ENCODE measurements around the gene NR5A1.

NR5A1 gene

GRCh38 chr9:124506931-124507879 lies at the start of gene NR5A1:
TSS of gene NR5A1 (minus strand) at chr9:124507399. CDS start at chr9:124503395, 4,004 bp downstream.
- no peak for FAIRE-seq

GRCh38 chr9:124555043-124555442 lies 47.8 kb upstream of the NR5A1 start:
- FAIRE-seq: no peak

DNA sequence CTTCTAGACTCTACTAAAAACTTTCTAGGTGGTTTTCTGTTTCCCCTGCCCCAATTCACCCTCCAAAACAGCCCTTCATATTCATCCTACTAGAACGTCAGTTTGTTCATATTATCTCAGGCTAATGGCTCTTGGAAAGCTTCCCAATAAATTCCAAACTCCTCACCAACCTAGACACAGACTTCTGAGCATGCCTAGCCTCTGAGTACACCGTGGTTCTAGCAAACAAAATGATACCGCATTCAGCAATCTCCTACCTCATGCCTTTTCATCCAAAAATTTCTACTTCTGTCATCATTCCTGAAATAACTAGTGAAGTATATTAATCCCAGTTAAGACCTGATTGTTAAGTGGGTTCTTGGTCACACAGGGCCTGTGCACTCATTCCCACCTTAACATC lies 46.5 kb upstream of the NR5A1 start:
- FAIRE-seq: no peak

- no peak for FAIRE-seq
Measured at GRCh38 chr9:124552273-124552605, 45.0 kb upstream of the NR5A1 start.

GRCh38 chr9:124551472-124552272 lies 44.5 kb upstream of the NR5A1 start:
- FAIRE-seq: no peak

DNA sequence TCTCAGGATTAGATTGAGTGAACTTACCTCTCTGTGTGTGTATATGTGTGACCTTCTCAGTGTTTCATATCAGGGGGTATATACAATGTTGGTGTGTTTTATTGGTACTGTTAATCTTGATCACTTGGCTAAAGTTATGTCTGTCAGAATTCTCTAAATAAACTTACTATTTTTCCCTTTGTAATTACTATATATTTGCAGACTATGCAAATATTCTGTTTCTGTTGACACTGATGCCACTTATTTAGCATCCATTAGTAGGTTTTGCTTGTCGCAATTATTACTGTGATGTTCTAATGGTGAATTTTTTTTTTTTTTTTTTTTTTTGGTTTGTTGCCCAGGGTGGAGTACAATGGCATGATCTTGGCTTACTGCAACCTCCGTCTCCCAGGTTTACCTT lies 42.9 kb upstream of the NR5A1 start:
- no peak for FAIRE-seq

GRCh38 chr9:124549016-124549415 lies 41.8 kb upstream of the NR5A1 start:
- FAIRE-seq: no peak

GRCh38 chr9:124544535-124544934 lies 37.3 kb upstream of the NR5A1 start:
- FAIRE-seq: no peak

- no peak for FAIRE-seq
Measured at GRCh38 chr9:124541824-124542223, 34.6 kb upstream of the NR5A1 start.

DNA sequence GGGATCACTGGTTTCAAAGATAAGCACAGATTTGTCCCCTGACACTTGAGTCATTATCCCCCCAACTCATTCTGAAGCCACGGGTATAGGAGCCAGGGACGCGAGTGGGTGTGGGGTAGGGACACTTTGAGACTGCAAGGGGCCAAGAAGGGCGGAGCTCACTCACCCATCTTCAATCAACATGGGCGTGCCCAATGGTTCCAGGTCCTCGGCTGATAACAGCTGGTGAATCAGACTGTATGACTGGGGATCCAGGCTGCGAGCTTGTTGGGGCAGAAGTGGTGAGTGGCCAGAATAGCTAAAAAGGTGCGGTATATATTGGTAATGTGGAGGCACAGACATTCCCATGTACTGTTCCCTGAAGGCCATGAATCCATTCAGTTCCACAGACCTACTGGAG lies 30.7 kb upstream of the NR5A1 start:
- no peak for FAIRE-seq

- no peak for FAIRE-seq
Measured at GRCh38 chr9:124535846-124536245, 28.6 kb upstream of the NR5A1 start.

DNA sequence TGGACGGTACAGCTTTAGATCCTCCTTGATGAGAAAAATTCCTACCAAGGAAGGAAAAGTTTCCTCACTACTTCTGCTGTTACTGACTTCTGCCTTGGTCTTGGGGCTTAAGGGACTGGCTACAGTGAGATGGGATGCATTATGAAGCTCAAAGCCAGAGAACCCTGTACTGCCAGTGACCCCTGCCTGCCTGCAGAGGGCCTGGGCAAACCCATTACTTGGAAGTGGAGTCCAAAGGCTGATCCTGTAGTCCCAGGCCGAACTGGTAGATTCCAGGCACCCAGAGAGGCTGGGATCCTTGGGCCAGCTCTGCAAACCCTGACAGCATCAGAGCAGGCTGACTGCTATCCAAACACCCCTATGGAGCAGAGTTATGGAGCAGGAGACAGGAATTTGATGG lies 25.7 kb upstream of the NR5A1 start:
- no peak for FAIRE-seq

DNA sequence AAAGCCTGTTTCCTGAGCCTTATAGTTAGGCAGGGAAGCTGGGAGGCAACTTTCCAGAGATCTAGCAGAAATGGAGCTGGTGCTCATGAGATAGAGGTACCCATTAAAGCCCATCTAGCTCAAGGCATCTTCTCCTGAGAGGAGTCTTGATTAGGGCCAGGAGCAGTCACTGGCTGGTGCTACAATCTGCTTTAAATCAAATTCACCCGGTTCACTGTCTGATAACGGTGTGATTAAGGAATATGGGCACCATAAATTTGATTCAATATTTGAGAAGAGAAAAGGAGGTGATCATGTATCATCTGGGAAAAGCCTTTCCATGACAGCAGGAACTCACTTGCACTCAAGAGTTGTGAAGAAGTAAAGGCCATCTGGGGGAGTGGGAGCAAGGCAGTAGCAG lies 23.9 kb upstream of the NR5A1 start:
- FAIRE-seq: no peak

DNA sequence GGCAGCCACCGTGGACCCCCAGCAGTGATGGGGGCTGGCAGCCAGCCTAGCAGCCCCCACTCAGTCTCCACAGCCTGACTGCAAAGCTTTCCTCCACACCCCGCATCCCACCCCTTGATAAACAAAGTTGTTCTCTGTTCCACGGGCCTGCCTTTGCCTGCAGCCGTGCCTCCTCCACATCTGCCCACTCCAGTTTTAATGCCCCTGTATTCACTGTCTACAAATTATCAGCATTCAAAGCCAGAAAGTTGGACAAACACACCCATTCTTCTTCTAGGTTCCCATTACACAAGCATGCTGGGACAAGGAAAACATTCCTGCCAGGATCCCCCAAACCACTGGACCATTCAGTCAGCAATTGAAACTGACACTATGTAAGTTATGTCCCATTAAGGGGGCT lies 23.0 kb upstream of the NR5A1 start:
- no peak for FAIRE-seq

DNA sequence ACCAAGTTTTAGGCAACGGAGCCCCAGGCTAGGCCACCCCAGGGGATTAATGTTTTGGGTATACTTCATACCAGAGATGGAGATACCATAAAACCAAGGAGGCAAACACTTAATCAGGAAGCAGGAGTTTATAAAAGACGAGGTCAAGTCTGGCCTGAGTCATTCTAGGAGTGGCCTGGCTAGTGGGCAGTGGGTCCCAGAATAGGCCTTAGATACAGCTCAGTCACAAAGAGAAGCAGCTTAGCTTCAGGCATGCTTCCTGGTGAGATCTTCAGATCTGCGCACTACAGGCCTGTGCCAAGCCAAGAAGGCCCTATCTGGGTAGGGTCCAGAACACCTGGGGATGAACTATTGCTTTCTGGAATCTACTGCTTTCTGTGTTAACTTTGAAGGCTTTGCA lies 20.6 kb upstream of the NR5A1 start:
- no peak for FAIRE-seq

DNA sequence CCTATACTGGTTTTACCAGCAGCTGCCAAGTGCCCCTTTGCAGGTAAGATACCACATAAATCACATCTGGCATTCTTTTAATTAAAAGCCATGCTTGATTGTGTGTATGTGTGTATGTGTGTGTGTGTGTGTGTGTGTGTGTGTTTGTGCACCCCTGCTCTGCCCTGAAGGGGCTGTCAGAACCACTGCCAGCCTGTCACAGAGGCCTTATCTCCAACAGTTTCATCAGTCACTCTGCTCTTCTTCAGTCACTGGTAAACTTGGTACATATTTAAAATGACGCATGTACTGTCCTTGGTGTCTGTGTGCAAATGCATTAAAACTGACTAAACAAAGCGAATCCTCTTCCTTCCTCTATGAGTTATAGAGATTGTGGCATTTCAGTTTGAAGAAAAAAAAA lies 19.0 kb upstream of the NR5A1 start:
- no peak for FAIRE-seq

- FAIRE-seq: no peak
Measured at GRCh38 chr9:124522121-124523098, 15.2 kb upstream of the NR5A1 start.

- FAIRE-seq: no peak
Measured at GRCh38 chr9:124521142-124521541, 13.9 kb upstream of the NR5A1 start.

DNA sequence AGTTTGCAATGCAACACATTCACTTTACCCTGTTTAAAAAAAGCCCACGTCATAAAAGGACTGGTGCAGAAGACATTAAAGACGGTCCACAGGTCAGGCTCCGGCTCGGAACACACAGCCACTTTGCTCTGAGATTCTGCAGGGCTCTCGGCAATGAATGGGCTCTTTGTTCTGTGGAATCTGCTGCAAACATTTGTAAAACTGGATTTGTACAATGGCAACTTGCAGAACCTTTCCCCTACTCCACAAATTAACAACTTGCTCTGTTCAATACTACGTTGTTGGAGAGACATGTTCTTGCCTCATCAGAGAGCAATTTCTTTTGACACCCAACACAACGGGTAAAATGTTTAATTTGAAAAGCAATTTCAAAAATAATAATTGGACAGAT lies 13.0 kb upstream of the NR5A1 start:
- no peak for FAIRE-seq

DNA sequence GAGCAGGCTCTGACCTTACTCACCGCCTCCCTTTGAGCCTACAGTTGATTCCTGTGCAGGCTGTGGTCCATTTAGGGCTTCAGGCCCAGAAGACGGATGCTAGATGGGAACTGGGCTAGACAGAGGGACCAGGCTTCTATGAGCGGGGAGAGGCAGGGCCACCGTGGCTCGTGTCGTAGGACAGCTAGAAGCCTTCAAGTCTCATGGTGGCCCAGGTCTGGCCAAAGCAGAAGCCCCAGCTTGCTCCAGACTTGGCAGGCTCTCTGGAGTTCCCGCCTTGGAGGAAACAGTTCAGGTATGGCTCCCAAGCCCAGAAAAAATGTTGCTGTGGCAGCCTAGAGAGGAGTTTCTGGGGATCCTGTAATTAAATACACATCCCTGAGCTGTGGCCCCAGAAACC lies 10.9 kb upstream of the NR5A1 start:
- no peak for FAIRE-seq

- no peak for FAIRE-seq
Measured at GRCh38 chr9:124517600-124517999, 10.4 kb upstream of the NR5A1 start.

DNA sequence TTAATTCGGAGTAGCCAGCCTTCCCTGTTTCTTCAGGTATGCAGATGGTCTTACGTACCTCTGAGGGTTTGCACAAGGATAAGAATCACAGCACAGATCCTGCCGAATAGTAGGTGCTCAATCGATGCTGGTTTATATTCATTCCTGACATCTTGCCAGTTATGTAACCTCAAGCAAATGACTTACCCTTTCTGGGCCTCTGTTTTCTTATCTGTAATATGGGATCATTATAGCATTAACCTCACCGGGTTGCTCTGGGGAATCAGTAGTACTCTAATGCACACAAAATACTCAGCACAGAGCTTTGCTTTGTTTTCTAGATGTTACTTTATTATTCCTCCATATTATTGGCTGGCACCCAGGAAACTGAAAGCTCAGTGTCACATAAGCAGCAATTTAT lies 7.7 kb upstream of the NR5A1 start:
- no peak for FAIRE-seq

- FAIRE-seq: no peak
Measured at GRCh38 chr9:124514125-124514524, 6.9 kb upstream of the NR5A1 start.

Measured in A204.1 (cell line).